ENCODE measurements around the gene RGS11.

DNA sequence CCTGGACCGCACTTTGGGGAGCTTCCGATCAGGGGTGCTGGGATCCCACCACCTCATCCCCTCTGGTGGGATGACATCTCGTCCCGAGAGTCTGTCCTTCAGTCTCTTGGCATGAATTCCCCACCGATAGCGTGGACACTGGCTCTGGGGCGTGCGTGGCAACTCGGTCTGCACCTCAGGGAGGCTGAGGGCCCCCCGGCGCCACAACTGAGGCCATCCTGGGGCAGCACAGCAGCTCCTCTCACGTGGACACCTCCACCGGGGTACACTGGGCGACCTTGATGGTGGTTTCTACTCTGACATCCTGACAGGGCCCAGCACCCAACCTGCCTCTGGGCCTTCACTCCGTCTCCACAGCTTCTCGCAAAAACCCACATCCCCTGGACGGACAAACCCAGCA lies 15.8 kb upstream of the RGS11 start:
- TF ChIP-seq, protein P1, sequence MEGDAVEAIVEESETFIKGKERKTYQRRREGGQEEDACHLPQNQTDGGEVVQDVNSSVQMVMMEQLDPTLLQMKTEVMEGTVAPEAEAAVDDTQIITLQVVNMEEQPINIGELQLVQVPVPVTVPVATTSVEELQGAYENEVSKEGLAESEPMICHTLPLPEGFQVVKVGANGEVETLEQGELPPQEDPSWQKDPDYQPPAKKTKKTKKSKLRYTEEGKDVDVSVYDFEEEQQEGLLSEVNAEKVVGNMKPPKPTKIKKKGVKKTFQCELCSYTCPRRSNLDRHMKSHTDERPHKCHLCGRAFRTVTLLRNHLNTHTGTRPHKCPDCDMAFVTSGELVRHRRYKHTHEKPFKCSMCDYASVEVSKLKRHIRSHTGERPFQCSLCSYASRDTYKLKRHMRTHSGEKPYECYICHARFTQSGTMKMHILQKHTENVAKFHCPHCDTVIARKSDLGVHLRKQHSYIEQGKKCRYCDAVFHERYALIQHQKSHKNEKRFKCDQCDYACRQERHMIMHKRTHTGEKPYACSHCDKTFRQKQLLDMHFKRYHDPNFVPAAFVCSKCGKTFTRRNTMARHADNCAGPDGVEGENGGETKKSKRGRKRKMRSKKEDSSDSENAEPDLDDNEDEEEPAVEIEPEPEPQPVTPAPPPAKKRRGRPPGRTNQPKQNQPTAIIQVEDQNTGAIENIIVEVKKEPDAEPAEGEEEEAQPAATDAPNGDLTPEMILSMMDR (IDR thresholded peaks at IDR 0.05) = no peak
- TF ChIP-seq POLR2AphosphoS5 (IDR thresholded peaks at IDR 0.05; ENCODE audit: insufficient read depth in 1 of 2, low read depth in 1 of 2) (no peak), POLR2A (IDR thresholded peaks at IDR 0.05) (no peak)

Measured in vagina (tissue), 2 donors.